Ovary (tissue), 3 donors: Measurements from ENCODE around the gene SULT1C2.

ENCODE experiments used
- EP300 ChIP-seq: sonication (generic); formaldehyde crosslinking; IDR thresholded peaks from one replicate; pipeline ENCODE4 v1.6.1; 2017; ENCODE audit warnings: antibody characterized with exemption
- POLR2A ChIP-seq: fragments of 450-650 bp; IDR thresholded peaks from one replicate; pipeline ENCODE4 v1.6.1; 2017; ENCODE audit warnings: antibody characterized with exemption, mild to moderate bottlenecking, moderate library complexity
- TF ChIP-seq, protein P1 (sequence below), 3 donors: fragments of 450-650 bp in 2 of 3; fragments of 200-600 bp in 1 of 3; IDR thresholded peaks; one replicate each; pipeline versions ENCODE4 v1.5.1 to v1.8.0; 2016 to 2022; ENCODE audit warnings: antibody characterized with exemption in 3 of 3, mild to moderate bottlenecking in 1 of 3
- donor health status: DM: no; HTN: no; CAD: no.

DNA sequence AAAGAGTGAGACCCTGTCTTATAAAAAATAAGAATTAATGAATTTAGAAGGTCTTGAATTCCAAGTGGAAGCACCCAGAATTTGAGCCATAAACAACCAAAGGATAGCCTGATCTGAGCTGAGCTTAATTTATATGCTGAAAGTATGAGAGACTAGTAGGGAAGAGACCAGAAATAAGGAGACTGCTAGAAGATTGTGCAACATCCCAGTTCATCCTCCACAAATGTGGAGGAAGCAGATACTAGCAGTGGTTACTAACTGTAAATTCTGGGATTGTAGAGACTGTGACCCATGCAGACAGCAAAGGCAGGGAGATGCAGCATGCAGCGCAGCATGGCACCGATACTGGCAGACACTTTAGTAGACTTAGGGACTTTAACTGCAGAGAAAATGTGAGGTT lies 1.5 kb upstream of the SULT1C2 start:
- TF ChIP-seq EP300 (no peak), POLR2A (no peak)
- TF ChIP-seq, protein P1, sequence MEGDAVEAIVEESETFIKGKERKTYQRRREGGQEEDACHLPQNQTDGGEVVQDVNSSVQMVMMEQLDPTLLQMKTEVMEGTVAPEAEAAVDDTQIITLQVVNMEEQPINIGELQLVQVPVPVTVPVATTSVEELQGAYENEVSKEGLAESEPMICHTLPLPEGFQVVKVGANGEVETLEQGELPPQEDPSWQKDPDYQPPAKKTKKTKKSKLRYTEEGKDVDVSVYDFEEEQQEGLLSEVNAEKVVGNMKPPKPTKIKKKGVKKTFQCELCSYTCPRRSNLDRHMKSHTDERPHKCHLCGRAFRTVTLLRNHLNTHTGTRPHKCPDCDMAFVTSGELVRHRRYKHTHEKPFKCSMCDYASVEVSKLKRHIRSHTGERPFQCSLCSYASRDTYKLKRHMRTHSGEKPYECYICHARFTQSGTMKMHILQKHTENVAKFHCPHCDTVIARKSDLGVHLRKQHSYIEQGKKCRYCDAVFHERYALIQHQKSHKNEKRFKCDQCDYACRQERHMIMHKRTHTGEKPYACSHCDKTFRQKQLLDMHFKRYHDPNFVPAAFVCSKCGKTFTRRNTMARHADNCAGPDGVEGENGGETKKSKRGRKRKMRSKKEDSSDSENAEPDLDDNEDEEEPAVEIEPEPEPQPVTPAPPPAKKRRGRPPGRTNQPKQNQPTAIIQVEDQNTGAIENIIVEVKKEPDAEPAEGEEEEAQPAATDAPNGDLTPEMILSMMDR (IDR thresholded peaks at IDR 0.05): no peak
